Endodermal cell (in vitro differentiated cells): Measurements from ENCODE around the gene ADI1. TPM values are rescaled to one million over a fixed set of nuclear protein-coding genes. Genes with fewer than 3 reads are reported as not detected.
A peak's percentile ranks its signal among the peaks of the same experiment; 100 is the strongest.

ENCODE experiments used
- DNase-seq: peaks from one replicate; pipeline ENCODE4 v3.0.0-alpha.2; 2017
- H3K27ac ChIP-seq: 2 replicates; pipeline ENCODE4 v1.5.1; 2013; ENCODE audit warnings: mild to moderate bottlenecking, low read depth, low read length, moderate library complexity
- H3K27me3 ChIP-seq: 2 replicates; pipeline ENCODE4 v1.6.1; 2013; ENCODE audit warnings: mild to moderate bottlenecking, low read length, moderate library complexity; ENCODE audit not compliant: insufficient read depth, control insufficient read depth, poor library complexity, severe bottlenecking
- H3K36me3 ChIP-seq: 2 replicates; pipeline ENCODE4 v1.7.0; 2013; ENCODE audit warnings: mild to moderate bottlenecking, low read length, moderate library complexity; ENCODE audit not compliant: control insufficient read depth, insufficient read depth
- H3K4me1 ChIP-seq: one replicate; pipeline ENCODE4 v1.7.0; 2013; ENCODE audit warnings: low read length; ENCODE audit not compliant: control insufficient read depth, insufficient read depth
- H3K4me3 ChIP-seq: 2 replicates; pipeline ENCODE4 v1.5.1; 2013; ENCODE audit warnings: mild to moderate bottlenecking, low read length, moderate library complexity
- H3K9ac ChIP-seq: 2 replicates; pipeline ENCODE4 v1.6.1; 2013; ENCODE audit warnings: mild to moderate bottlenecking, low read length, moderate library complexity; ENCODE audit not compliant: poor library complexity, severe bottlenecking; ENCODE audit errors: extremely low read depth
- H3K9me3 ChIP-seq: 2 replicates; pipeline ENCODE4 v1.6.1; 2013; ENCODE audit warnings: mild to moderate bottlenecking, low read length, moderate library complexity; ENCODE audit not compliant: control insufficient read depth
- H3K27ac Mint-ChIP-seq: 2 replicates; pipeline ENCODE4 v1.8.0; 2020; ENCODE audit warnings: mixed read lengths
- H3K27me3 Mint-ChIP-seq: 2 replicates; pipeline ENCODE4 v1.8.0; 2021; ENCODE audit warnings: mild to moderate bottlenecking, mixed read lengths; ENCODE audit not compliant: insufficient read depth
- H3K36me3 Mint-ChIP-seq: 2 replicates; pipeline ENCODE4 v1.8.0; 2020; ENCODE audit warnings: low read depth, mixed read lengths
- H3K4me1 Mint-ChIP-seq: 2 replicates; pipeline ENCODE4 v1.8.0; 2020; ENCODE audit warnings: mixed read lengths
- H3K4me3 Mint-ChIP-seq: 2 replicates; pipeline ENCODE4 v1.8.0; 2020; ENCODE audit warnings: mild to moderate bottlenecking, moderate library complexity, mixed read lengths
- H3K9me3 Mint-ChIP-seq: 2 replicates; pipeline ENCODE4 v1.8.0; 2020; ENCODE audit warnings: mild to moderate bottlenecking, mixed read lengths
- WGBS, 2 experiments: methylation state at CpG; one replicate each; pipeline versions ENCODE4 v1.1.5 to v1.1.7; 2013; ENCODE audit warnings: missing lambda C conversion rate in 2 of 2, mixed read lengths in 1 of 2; ENCODE audit not compliant: insufficient coverage in 1 of 2, insufficient read length in 1 of 2; 5-methylcytosine and 5-hydroxymethylcytosine counted together
- total RNA-seq, 2 donors: library from RNA; stranded (reverse); fragmentation: NEBNext Ultra II Directional in 1 of 2; extraction: Animal tissue kit (Norgen Biotek cat#: 25700) in 1 of 2; gene quantifications; 2 replicates in 1 of 2; 3 replicates in 1 of 2; pipeline ENCODE4 v1.2.1, GENCODE V29; 2021
- TF ChIP-seq, protein P1 (sequence below): fragments of 200-600 bp; sonication (generic); conservative IDR thresholded peaks from 2 replicates; pipeline ENCODE4 v1.5.0; 2021; ENCODE audit warnings: antibody characterized with exemption, mild to moderate bottlenecking

Gene ADI1
- total RNA-seq, 2 donors from 2014 or later = 27.1 to 40.1 TPM

DNA sequence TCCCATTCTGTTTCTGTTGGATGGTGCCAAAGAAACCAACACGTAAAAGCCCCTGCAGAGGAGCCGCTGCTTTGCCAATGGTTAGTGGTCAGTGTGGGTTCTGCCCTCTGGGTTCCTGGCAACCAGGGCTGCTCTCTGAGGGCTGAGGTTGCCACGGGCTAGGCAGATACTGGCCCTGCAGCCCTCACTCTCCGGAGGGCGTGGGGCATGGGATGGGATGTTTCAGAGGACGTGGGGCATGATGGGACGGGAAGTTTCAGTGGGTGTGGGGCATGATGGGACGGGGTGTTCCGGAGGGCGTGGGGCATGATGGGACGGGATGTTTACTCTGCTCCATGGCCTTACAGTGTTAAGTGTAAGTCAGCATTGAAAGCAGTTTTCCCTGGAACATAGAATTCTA, 34.2 kb downstream of the ADI1 start:
- H3K36me3 Mint-ChIP-seq = peaks cover 18% of the 10 kb centered on the region
- H3K4me3 Mint-ChIP-seq = no peak overlapping the region
- H3K27me3 Mint-ChIP-seq = no peaks in the 10 kb centered on the region
- H3K9me3 ChIP-seq = no peaks in the 10 kb centered on the region
- no peak overlapping the region for H3K27ac ChIP-seq
- H3K9me3 Mint-ChIP-seq = peaks cover 11% of the 10 kb centered on the region
- H3K27me3 ChIP-seq = no peaks in the 10 kb centered on the region
- H3K9ac ChIP-seq = no peak overlapping the region
- no peak overlapping the region for H3K27ac Mint-ChIP-seq
- no peaks in the 10 kb centered on the region for H3K36me3 ChIP-seq
- TF ChIP-seq, protein P1, sequence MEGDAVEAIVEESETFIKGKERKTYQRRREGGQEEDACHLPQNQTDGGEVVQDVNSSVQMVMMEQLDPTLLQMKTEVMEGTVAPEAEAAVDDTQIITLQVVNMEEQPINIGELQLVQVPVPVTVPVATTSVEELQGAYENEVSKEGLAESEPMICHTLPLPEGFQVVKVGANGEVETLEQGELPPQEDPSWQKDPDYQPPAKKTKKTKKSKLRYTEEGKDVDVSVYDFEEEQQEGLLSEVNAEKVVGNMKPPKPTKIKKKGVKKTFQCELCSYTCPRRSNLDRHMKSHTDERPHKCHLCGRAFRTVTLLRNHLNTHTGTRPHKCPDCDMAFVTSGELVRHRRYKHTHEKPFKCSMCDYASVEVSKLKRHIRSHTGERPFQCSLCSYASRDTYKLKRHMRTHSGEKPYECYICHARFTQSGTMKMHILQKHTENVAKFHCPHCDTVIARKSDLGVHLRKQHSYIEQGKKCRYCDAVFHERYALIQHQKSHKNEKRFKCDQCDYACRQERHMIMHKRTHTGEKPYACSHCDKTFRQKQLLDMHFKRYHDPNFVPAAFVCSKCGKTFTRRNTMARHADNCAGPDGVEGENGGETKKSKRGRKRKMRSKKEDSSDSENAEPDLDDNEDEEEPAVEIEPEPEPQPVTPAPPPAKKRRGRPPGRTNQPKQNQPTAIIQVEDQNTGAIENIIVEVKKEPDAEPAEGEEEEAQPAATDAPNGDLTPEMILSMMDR = no peak
- no peak for DNase-seq
- H3K4me1 ChIP-seq = no peaks in the 10 kb centered on the region
- no peak overlapping the region for H3K4me3 ChIP-seq
- 90 to 97% methylated on average over 7 to 11 of the region's 11 CpGs for WGBS, 2 experiments
- H3K4me1 Mint-ChIP-seq = no peaks in the 10 kb centered on the region

DNA sequence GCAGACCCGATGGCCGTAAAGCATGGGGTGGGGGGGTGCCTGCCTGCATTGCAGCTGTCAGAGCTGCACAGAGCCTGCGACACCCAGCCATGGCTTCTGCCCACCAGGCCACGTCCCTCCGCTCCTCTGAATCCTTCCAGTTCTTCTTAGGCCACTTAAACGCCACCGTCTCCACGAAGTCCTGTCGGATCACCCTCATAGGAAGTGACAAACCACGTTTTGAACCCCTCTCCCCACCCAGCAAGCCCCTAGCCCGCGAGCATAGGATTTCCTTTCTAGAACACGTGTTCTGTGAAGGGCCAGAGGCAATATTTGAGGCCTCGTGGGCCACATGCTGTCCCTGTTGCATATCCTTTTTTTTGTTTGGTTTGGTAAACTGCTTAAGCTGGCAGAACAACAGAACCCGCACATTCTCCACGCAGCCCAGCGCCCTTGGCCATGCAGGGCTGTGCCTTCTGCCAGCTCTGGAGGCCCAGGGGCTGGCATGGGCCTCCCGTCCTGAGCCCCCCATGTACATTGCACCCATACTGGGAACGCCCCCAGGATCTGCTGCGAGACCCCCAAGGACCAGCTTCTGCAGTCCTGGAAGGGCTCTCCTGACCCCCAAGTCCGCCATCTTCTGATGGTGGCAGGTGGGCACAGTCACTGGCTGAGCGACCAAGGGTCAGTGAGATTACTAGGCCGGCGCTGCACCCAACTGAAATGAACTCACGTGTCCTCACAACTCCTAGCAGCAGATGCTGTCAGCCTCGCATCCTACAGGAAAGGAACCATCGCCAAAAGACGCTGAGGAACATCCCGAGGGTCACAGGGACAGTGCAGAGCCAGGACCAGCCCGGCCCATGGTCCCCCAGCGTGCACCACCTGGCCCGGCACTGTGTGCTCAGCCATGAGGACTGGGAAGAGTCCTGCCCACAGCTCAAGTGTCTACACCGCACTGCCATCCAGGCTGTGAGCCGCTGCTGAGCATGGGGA, 35.1 kb downstream of the ADI1 start:
- H3K4me3 ChIP-seq = no peak overlapping the region
- H3K36me3 Mint-ChIP-seq = peaks cover 25% of the 10 kb centered on the region

DNA sequence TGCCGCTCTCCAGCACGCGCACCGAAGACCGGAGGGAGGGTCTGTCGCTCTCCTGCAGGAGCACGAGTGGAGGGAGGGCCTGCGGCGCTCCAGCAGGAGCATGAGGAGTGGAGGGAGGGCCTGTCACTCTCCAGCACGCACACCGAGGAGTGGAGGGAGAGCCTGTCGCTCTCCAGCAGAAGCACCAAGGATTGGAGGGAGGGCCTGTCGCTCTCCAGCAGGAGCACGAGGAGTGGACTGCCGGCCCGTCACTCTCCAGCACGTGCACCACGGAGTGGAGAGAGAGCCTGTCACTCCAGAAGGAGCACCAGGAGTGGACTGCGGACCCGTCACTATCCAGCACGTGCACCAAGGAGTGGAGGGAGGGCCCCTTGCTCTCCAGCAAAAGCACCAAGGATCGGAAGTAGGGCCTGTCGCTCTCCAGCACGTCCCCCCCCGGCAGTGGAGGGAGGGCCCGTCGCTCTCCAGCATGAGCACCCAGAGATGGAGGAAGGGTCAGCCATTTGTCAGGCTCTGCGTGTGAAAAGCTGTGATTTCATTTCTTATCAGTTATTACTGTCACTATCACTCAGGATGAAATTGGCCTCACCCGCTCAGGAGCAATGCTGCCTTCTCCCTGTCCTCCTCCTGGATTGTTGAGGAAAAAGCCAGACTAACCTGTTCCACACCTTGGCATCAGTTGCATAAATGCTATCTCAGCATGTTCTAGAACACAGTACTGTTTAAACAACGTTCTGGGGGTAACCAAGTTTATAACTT, 35.9 kb downstream of the ADI1 start:
- Mint-ChIP-seq H3K4me3 (no peak overlapping the region), H3K27ac (no peak overlapping the region), H3K4me1 (no peaks in the 10 kb centered on the region), H3K27me3 (no peaks in the 10 kb centered on the region), H3K36me3 (peaks cover 32% of the 10 kb centered on the region), H3K9me3 (peaks cover 11% of the 10 kb centered on the region)
- Histone ChIP-seq H3K9me3 (no peaks in the 10 kb centered on the region), H3K27ac (no peak overlapping the region), H3K27me3 (no peaks in the 10 kb centered on the region), H3K4me3 (no peak overlapping the region), H3K4me1 (no peaks in the 10 kb centered on the region), H3K9ac (no peak overlapping the region), H3K36me3 (no peaks in the 10 kb centered on the region)
- 86 to 92% methylated on average over 27 to 30 of the region's 30 CpGs for WGBS, 2 experiments
- TF ChIP-seq, protein P1 = no peak
- peak; percentile 93 for DNase-seq

More for the DNA sequence above, 35.1 kb downstream of the ADI1 start:
- Mint-ChIP-seq H3K4me1 (no peaks in the 10 kb centered on the region), H3K27me3 (no peaks in the 10 kb centered on the region), H3K27ac (no peak overlapping the region), H3K4me3 (no peak overlapping the region), H3K9me3 (peaks cover 11% of the 10 kb centered on the region)
- Histone ChIP-seq H3K4me1 (no peaks in the 10 kb centered on the region), H3K9me3 (no peaks in the 10 kb centered on the region), H3K9ac (no peak overlapping the region), H3K27me3 (no peaks in the 10 kb centered on the region), H3K27ac (no peak overlapping the region), H3K36me3 (no peaks in the 10 kb centered on the region)
- 91 to 93% methylated on average over 24 to 34 of the region's 34 CpGs for WGBS, 2 experiments
- TF ChIP-seq, protein P1 = no peak
- no peak for DNase-seq
